IMR-90 (cell line): ENCODE data around the gene GAPT. TPM values are rescaled to one million over a fixed set of nuclear protein-coding genes. Genes with fewer than 3 reads are reported as not detected.

ENCODE experiments used
- ATAC-seq: fragments of 200-7000 bp; cut with Tn5 transposase; 2 replicates; pipeline ENCODE4 v1.9.1; 2020; ENCODE audit warnings: low read depth, mild to moderate bottlenecking, moderate library complexity
- BruUV-seq: library from RNA; stranded (reverse); fragments of 400-500 nt; replicated peaks from 2 replicates; lab custom pipeline; 2021; lab: Mats Ljungman, UMichigan
- CTCF ChIA-PET: fragments of 300-600 bp; formaldehyde crosslinking; extraction: SDS; loops from one replicate; lab custom pipeline; 2021; ENCODE audit warnings: antibody characterized with exemption; lab: Yijun Ruan, JAX
- POLR2A ChIA-PET: fragments of 300-600 bp; sonication (Branson Sonifier 250); formaldehyde crosslinking; loops from one replicate; lab custom pipeline; 2022; ENCODE audit warnings: antibody characterized with exemption; ENCODE audit not compliant: unreplicated experiment; lab: Charles Lee
- DNase-seq: peaks from one replicate; pipeline ENCODE4 v3.0.0; 2013
- H2AFZ ChIP-seq: replicated peaks from 2 replicates; pipeline ENCODE3; 2013; ENCODE audit warnings: low read length, mild to moderate bottlenecking; ENCODE audit not compliant: poor library complexity
- H2AK5ac ChIP-seq: 2 replicates; pipeline ENCODE4 v1.6.1; 2013; ENCODE audit warnings: low read depth, low read length, inconsistent platforms
- H2AK9ac ChIP-seq: replicated peaks from 2 replicates; pipeline ENCODE3; 2013; ENCODE audit warnings: mild to moderate bottlenecking, low read depth, low read length, moderate library complexity; ENCODE audit not compliant: poor library complexity
- H2BK120ac ChIP-seq: 2 replicates; pipeline ENCODE4 v1.6.1; 2013; ENCODE audit warnings: low read depth, low read length, inconsistent platforms
- H2BK15ac ChIP-seq: 3 replicates; pipeline ENCODE4 v1.6.1; 2013; ENCODE audit warnings: low read depth, low read length, inconsistent platforms
- H2BK20ac ChIP-seq: 2 replicates; pipeline ENCODE4 v1.6.1; 2013; ENCODE audit warnings: low read depth, mild to moderate bottlenecking, inconsistent platforms, low read length, moderate library complexity
- H2BK5ac ChIP-seq: 2 replicates; pipeline ENCODE4 v1.6.1; 2013; ENCODE audit warnings: mild to moderate bottlenecking, low read depth, low read length, inconsistent platforms; ENCODE audit not compliant: poor library complexity, severe bottlenecking
- H3K14ac ChIP-seq: replicated peaks from 2 replicates; pipeline ENCODE4 v1.6.1; 2013; ENCODE audit warnings: low read depth, low read length, inconsistent platforms
- H3K18ac ChIP-seq: 2 replicates; pipeline ENCODE4 v1.6.1; 2013; ENCODE audit warnings: low read depth, low read length, control low read depth
- H3K23ac ChIP-seq: 2 replicates; pipeline ENCODE4 v1.6.1; 2013; ENCODE audit warnings: low read depth, low read length, inconsistent platforms
- H3K27ac ChIP-seq: 2 replicates; pipeline ENCODE4 v1.5.1; 2013; ENCODE audit warnings: mild to moderate bottlenecking, control low read depth, low read length; ENCODE audit not compliant: insufficient read depth
- H3K27me3 ChIP-seq: 2 replicates; pipeline ENCODE4 v1.6.1; 2013; ENCODE audit warnings: low read length; ENCODE audit not compliant: control insufficient read depth, insufficient read depth
- H3K36me3 ChIP-seq: 2 replicates; pipeline ENCODE4 v1.6.1; 2013; ENCODE audit warnings: low read length, mixed read lengths; ENCODE audit not compliant: control insufficient read depth, insufficient read depth
- H3K4ac ChIP-seq: 2 replicates; pipeline ENCODE4 v1.6.1; 2013; ENCODE audit warnings: low read depth, low read length, inconsistent platforms
- H3K4me1 ChIP-seq: 2 replicates; pipeline ENCODE4 v1.6.1; 2013; ENCODE audit warnings: low read length, mixed read lengths; ENCODE audit not compliant: control insufficient read depth, insufficient read depth
- H3K4me2 ChIP-seq: 2 replicates; pipeline ENCODE4 v1.6.1; 2013; ENCODE audit warnings: low read depth, mild to moderate bottlenecking, control low read depth, low read length, moderate library complexity
- H3K4me3 ChIP-seq: 2 replicates; pipeline ENCODE4 v1.5.1; 2013; ENCODE audit warnings: low read depth, mild to moderate bottlenecking, control low read depth, low read length, moderate library complexity; ENCODE audit not compliant: insufficient read depth
- H3K56ac ChIP-seq: 2 replicates; pipeline ENCODE4 v1.6.1; 2013; ENCODE audit warnings: low read length, inconsistent platforms; ENCODE audit not compliant: insufficient read depth; ENCODE audit errors: extremely low read depth
- H3K79me1 ChIP-seq, 2 experiments: 2 replicates each; pipeline ENCODE4 v1.6.1; 2013; ENCODE audit warnings: low read length in 2 of 2, inconsistent platforms in 1 of 2, low read depth in 1 of 2
- H3K9ac ChIP-seq: 2 replicates; pipeline ENCODE4 v1.6.1; 2013; ENCODE audit warnings: low read depth, low read length, control low read depth
- H3K9me1 ChIP-seq: 2 replicates; pipeline ENCODE4 v1.6.1; 2013; ENCODE audit warnings: low read length, inconsistent platforms; ENCODE audit not compliant: insufficient read depth
- H3K9me3 ChIP-seq: 2 replicates; pipeline ENCODE4 v1.6.1; 2013; ENCODE audit warnings: low read length; ENCODE audit not compliant: control insufficient read depth, insufficient read depth
- H4K20me1 ChIP-seq: 2 replicates; pipeline ENCODE4 v1.6.1; 2013; ENCODE audit warnings: low read length, inconsistent platforms; ENCODE audit not compliant: insufficient read depth
- H4K5ac ChIP-seq: 2 replicates; pipeline ENCODE4 v1.6.1; 2013; ENCODE audit warnings: mild to moderate bottlenecking, low read depth, low read length, control low read depth
- H4K8ac ChIP-seq, 2 experiments: 2 replicates each; pipeline ENCODE4 v1.6.1; 2013; ENCODE audit warnings: low read depth in 2 of 2, low read length in 2 of 2, control low read depth in 1 of 2, inconsistent platforms in 1 of 2
- H4K91ac ChIP-seq: 2 replicates; pipeline ENCODE4 v1.6.1; 2013; ENCODE audit warnings: low read depth, low read length, inconsistent platforms; ENCODE audit not compliant: insufficient read depth
- BHLHE40 ChIP-seq: fragments of 150-350 bp; IDR thresholded peaks from 2 replicates; pipeline ENCODE4 v1.6.1; 2016; ENCODE audit warnings: mild to moderate bottlenecking, low read depth, low read length
- CEBPB ChIP-seq: IDR thresholded peaks from 2 replicates; pipeline ENCODE4 v1.6.1; 2012; ENCODE audit warnings: low read depth, low read length, improper control_type of control experiment
- CHD1 ChIP-seq: IDR thresholded peaks from 2 replicates; pipeline ENCODE4 v1.6.1; 2012; ENCODE audit warnings: low read depth, low read length, improper control_type of control experiment
- FOS ChIP-seq: fragments of 150-350 bp; IDR thresholded peaks from 2 replicates; pipeline ENCODE4 v1.6.1; 2016; ENCODE audit warnings: low read depth, low read length
- MAFK ChIP-seq: IDR thresholded peaks from 2 replicates; pipeline ENCODE4 v1.6.1; 2012; ENCODE audit warnings: low read depth, low read length, improper control_type of control experiment
- MAZ ChIP-seq: IDR thresholded peaks from 2 replicates; pipeline ENCODE4 v1.6.1; 2012; ENCODE audit warnings: low read depth, mild to moderate bottlenecking, low read length, improper control_type of control experiment, moderate library complexity, borderline replicate concordance
- MXI1 ChIP-seq: IDR thresholded peaks from 2 replicates; pipeline ENCODE4 v1.6.1; 2012; ENCODE audit warnings: low read depth, mild to moderate bottlenecking, low read length, moderate library complexity, borderline replicate concordance
- NFE2L2 ChIP-seq: fragments of 150-350 bp; IDR thresholded peaks from 2 replicates; pipeline ENCODE4 v1.6.1; 2016; ENCODE audit warnings: low read depth, mild to moderate bottlenecking, low read length
- POLR2A ChIP-seq: IDR thresholded peaks from 2 replicates; pipeline ENCODE4 v1.6.1; 2012; ENCODE audit warnings: mild to moderate bottlenecking, low read depth, low read length
- RAD21 ChIP-seq: IDR thresholded peaks from 2 replicates; pipeline ENCODE4 v1.6.1; 2012; ENCODE audit warnings: low read length, improper control_type of control experiment
- RCOR1 ChIP-seq: IDR thresholded peaks from 2 replicates; pipeline ENCODE4 v1.6.1; 2012; ENCODE audit warnings: mild to moderate bottlenecking, low read length, improper control_type of control experiment; ENCODE audit not compliant: insufficient replicate concordance
- RFX5 ChIP-seq: IDR thresholded peaks from 2 replicates; pipeline ENCODE4 v1.8.0; 2012; ENCODE audit warnings: low read depth, mild to moderate bottlenecking, low read length, moderate library complexity
- SMC3 ChIP-seq: fragments of 150-350 bp; IDR thresholded peaks from 2 replicates; pipeline ENCODE4 v1.6.1; 2016; ENCODE audit warnings: low read depth, mild to moderate bottlenecking, antibody characterized with exemption, low read length, moderate library complexity
- WGBS, 2 experiments: methylation state at CpG; one replicate each; pipeline versions ENCODE4 v1.1.5 to v1.1.7; 2013; ENCODE audit warnings: missing lambda C conversion rate in 2 of 2; ENCODE audit not compliant: insufficient read length in 1 of 2; ENCODE audit errors: extremely low coverage in 2 of 2; 5-methylcytosine and 5-hydroxymethylcytosine counted together
- dilution Hi-C: fragments of 300-500 bp; cut with HindIII; formaldehyde crosslinking; loops from one replicate; pipeline ENCODE4 v1.14.3; 2018; ENCODE audit warnings: low sequenced_read_pairs; ENCODE audit not compliant: unreplicated experiment
- in situ Hi-C: fragments of 300-500 bp; cut with MboI; formaldehyde crosslinking; loops from 3 replicates; pipeline ENCODE4 v1.14.3; 2019; ENCODE audit warnings: low sequenced_read_pairs, inconsistent platforms, mixed read lengths
- intact Hi-C: fragments of 100-400 bp; cut with micrococcal nuclease; formaldehyde crosslinking; loops from 2 replicates; pipeline ENCODE4 v1.10.0; 2022
- polyA plus RNA-seq, 3 experiments: library from polyadenylated mRNA; depleted of rRNA; stranded (reverse); fragments of >200 nt; gene quantifications; 2 replicates each; pipeline ENCODE4 v1.2.3, GENCODE V29; 2012; ENCODE audit warnings: low replicate concordance in 1 of 3
- total RNA-seq: library from RNA; depleted of rRNA; stranded (reverse); fragments of >200 nt; gene quantifications from 2 replicates; pipeline ENCODE4 v1.2.3, GENCODE V29; 2012
- TF ChIP-seq, protein P1 (sequence below): fragments of 150-350 bp; IDR thresholded peaks from 2 replicates; pipeline ENCODE4 v1.6.1; 2016; ENCODE audit warnings: low read depth, mild to moderate bottlenecking, low read length, moderate library complexity, borderline replicate concordance
- TF ChIP-seq, protein P2 (sequence below): conservative IDR thresholded peaks from 2 replicates; pipeline ENCODE4 v1.5.1; 2012; ENCODE audit warnings: mild to moderate bottlenecking, low read depth, low read length, improper control_type of control experiment
- TF ChIP-seq, protein P3 (sequence below): fragments of 150-350 bp; IDR thresholded peaks from 2 replicates; pipeline ENCODE4 v1.6.1; 2017; ENCODE audit warnings: mild to moderate bottlenecking, antibody characterized with exemption, low read length, low read depth

The GAPT gene
- total and polyA plus RNA-seq, 2 of the 4 experiments (the other 2 are of a cell fraction): not detected

DNA sequence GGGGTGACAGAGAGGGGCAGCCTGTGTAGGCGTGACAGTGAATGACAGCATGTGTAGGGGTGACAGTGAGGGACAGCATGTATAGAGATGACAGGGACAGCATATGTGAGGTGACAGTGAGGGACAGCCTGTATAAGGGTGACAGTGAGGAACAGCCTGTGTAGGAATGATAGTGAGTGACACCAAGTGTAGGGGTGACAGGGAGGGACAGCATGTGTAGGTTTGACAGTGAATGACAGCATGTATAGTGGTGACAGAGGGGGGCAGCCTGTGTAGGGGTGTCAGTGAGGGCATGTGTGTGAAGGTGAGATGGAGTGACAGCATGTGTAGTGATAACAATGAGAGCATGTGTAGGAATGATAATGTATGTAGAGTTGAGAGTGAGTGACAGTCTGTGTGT is 8.7 kb upstream of the GAPT start:
- Histone ChIP-seq H3K56ac (no peak overlapping the region), H3K79me1 (no peaks in the 10 kb centered on the region), H4K20me1 (no peaks in the 10 kb centered on the region), H2BK15ac (no peak overlapping the region), H3K14ac (no peak overlapping the region), H2BK20ac (no peak overlapping the region), H4K91ac (no peak overlapping the region), H2BK5ac (no peak overlapping the region), H3K4me2 (no peak overlapping the region), H3K36me3 (no peaks in the 10 kb centered on the region), H3K18ac (no peak overlapping the region), H2AK5ac (no peak overlapping the region), H2BK120ac (no peak overlapping the region), H3K9me3 (no peaks in the 10 kb centered on the region), H3K27ac (no peak overlapping the region), H4K8ac (no peak overlapping the region), H3K9me1 (no peaks in the 10 kb centered on the region), H3K4ac (no peak overlapping the region), H3K9ac (no peak overlapping the region), H3K23ac (no peak overlapping the region), H3K4me3 (no peak overlapping the region), H2AK9ac (no peak overlapping the region), H3K27me3 (peaks cover 18% of the 10 kb centered on the region), H2AFZ (peak overlapping the region; percentile 44), H4K5ac (no peak overlapping the region), H3K4me1 (no peaks in the 10 kb centered on the region)
- dilution Hi-C loops (no loop called here), in situ Hi-C loops (loop anchor here (25.0 kb wide), 1 partner anchor 680 kb away; no protein-coding TSS in a partner anchor), intact Hi-C loops (no loop called here)
- WGBS, 2 experiments: 77% methylated on average over 1 of the region's 1 CpG; no CpG with 5 or more reads in 1 of the 2 experiments
- CTCF ChIA-PET: no interaction called here
- TF ChIP-seq RCOR1 (no peak), RAD21 (no peak), MAFK (no peak), MAZ (no peak), BHLHE40 (no peak), MXI1 (no peak), FOS (no peak), RFX5 (no peak), CHD1 (no peak), SMC3 (no peak), CEBPB (no peak), POLR2A (no peak), NFE2L2 (no peak)
- TF ChIP-seq, protein P1, sequence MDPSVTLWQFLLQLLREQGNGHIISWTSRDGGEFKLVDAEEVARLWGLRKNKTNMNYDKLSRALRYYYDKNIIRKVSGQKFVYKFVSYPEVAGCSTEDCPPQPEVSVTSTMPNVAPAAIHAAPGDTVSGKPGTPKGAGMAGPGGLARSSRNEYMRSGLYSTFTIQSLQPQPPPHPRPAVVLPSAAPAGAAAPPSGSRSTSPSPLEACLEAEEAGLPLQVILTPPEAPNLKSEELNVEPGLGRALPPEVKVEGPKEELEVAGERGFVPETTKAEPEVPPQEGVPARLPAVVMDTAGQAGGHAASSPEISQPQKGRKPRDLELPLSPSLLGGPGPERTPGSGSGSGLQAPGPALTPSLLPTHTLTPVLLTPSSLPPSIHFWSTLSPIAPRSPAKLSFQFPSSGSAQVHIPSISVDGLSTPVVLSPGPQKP: no peak
- TF ChIP-seq, protein P2, sequence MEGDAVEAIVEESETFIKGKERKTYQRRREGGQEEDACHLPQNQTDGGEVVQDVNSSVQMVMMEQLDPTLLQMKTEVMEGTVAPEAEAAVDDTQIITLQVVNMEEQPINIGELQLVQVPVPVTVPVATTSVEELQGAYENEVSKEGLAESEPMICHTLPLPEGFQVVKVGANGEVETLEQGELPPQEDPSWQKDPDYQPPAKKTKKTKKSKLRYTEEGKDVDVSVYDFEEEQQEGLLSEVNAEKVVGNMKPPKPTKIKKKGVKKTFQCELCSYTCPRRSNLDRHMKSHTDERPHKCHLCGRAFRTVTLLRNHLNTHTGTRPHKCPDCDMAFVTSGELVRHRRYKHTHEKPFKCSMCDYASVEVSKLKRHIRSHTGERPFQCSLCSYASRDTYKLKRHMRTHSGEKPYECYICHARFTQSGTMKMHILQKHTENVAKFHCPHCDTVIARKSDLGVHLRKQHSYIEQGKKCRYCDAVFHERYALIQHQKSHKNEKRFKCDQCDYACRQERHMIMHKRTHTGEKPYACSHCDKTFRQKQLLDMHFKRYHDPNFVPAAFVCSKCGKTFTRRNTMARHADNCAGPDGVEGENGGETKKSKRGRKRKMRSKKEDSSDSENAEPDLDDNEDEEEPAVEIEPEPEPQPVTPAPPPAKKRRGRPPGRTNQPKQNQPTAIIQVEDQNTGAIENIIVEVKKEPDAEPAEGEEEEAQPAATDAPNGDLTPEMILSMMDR: no peak
- TF ChIP-seq, protein P3, sequence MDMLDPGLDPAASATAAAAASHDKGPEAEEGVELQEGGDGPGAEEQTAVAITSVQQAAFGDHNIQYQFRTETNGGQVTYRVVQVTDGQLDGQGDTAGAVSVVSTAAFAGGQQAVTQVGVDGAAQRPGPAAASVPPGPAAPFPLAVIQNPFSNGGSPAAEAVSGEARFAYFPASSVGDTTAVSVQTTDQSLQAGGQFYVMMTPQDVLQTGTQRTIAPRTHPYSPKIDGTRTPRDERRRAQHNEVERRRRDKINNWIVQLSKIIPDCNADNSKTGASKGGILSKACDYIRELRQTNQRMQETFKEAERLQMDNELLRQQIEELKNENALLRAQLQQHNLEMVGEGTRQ: no peak
- POLR2A ChIA-PET: no interaction called here
- BruUV-seq: no TSS peak
- no peak for ATAC-seq
- no peak for DNase-seq
